M059J (cell line): ENCODE results near the gene CRBN. TPM values are rescaled to one million over a fixed set of nuclear protein-coding genes. Genes with fewer than 3 reads are reported as not detected.

Experiments used
- DNase-seq: peaks from one replicate; pipeline ENCODE4 v3.0.0-alpha.2; 2012; ENCODE audit warnings: low read depth
- total RNA-seq: library from RNA; depleted of rRNA; stranded (reverse); fragments of >200 nt; shearing (Covaris generic); gene quantifications from 2 replicates; pipeline ENCODE4 v1.2.3, GENCODE V29; 2014

Gene CRBN
- total RNA-seq, 1 experiment from 2014 or later, result 45.2 TPM

GRCh38 chr3:3172627-3173026 is 6.9 kb downstream of the CRBN start:
- no peak for DNase-seq

GRCh38 chr3:3170998-3171397 is 8.5 kb downstream of the CRBN start:
- DNase-seq, result peak; percentile 19

GRCh38 chr3:3165650-3166049 is 13.8 kb downstream of the CRBN start:
- no peak for DNase-seq

GRCh38 chr3:3165241-3165640 is 14.2 kb downstream of the CRBN start:
- no peak for DNase-seq

GRCh38 chr3:3160826-3161225 is 18.7 kb downstream of the CRBN start:
- DNase-seq, result no peak

DNA sequence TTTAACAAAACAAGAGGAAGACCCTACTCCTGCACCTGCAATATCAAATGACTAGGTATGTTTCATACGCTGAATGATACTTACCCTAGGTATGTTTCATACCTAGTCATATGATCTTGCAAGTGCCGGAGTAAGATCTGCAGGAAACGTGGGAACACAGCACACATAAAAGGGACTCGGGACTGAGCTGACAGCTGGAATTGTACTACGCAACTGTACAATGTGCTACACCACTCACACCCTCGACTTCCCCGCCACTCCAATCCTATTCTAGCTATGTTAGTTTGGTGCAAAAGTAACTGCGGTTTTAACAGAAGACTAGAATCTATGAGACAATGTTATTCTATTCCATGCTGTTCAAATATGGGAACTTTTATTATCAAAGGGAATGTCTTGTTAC is 22.0 kb downstream of the CRBN start:
- DNase-seq, result no peak

DNA sequence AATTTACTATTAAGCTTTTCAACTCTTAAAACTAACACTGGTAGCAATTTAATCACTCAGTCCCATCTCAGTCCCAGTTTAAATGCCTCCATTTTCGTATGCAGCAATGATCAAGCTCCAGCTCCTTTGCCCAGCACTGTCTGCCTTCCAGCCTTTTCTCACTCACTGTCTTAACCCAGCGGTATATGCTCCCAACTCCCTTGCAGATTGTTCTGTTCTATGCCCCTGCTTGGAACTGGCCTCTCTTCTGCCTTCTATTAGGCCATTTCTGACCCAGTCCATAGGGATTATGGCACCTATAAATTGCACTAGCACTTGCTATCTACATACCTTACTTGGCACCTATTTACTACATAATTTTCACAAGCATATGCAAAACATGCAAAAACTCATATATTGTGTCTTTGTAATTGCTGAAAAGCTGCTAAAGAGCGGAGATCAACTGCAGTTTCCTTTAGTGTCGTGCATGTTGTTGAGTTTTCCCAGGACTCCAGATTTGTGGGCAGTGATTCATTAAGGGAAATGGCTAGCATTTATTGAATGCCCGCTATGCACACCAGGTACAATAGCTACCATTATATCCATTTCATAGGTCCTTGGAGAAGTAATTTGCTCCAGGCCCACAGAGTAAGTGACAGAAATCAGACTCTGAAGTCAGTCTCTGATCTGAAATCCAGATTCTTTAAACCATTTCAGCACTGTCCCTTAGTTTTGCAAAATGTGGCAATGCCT is 24.4 kb downstream of the CRBN start:
- no peak for DNase-seq

- no peak for DNase-seq
These were observed 28.0 kb downstream of the CRBN start for GRCh38 chr3:3151513-3151912.

DNA sequence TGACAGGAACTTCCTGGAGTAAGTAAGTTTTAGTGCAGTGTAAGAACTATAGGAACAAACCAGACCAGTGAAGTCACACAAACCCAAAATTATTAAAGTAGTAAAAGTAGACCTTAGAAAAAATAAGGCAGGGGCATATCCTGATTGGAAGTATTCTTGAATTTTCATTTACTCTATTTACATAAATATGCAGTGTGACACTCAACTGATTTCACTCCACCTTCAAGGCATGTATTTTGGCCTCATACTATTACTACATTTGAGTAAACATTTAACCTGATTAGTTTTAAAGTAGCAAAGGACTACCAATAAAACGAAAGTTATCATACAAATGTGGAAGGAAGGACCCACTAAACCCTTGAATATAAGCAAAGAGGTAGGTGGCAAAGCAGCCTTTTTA is 29.9 kb downstream of the CRBN start:
- no peak for DNase-seq

DNA sequence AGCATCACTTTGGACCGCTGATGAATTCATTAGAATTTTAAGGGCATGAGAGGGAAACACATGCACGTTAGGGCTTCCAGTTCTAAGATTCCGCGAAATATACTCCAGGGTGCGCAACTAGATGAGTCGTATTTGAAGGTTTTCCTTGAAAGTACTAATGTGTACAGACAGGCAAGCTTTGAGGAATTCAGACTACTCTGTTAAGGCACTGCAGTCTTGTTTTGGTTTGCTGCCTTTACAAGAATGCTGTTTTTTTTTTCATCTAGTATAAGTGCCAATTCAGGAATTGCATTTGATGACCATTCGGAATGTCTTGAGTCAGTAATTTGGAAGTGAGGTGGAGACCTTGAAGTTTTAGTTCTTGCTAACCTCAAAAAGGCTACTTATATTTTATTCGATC is 33.7 kb downstream of the CRBN start:
- no peak for DNase-seq

GRCh38 chr3:3141939-3142338 is 37.6 kb downstream of the CRBN start:
- no peak for DNase-seq

DNA sequence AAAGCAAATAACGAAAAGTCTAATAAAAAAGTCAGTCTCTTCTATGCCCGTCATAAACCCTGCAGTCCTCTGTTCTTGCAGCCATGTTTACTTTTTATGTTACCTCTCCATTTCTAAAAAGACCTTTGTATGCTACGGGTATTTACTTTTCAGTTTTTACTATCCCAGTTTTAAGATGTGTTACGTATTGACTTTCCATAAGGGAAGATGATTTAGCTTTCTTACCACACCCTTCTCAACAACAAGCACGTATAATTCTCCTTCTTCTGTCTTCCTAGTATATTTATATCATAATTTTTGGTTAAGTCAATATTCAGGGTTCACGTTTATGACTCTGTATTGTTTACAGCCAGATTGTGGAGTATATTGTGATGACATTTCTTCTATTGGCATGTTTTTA is 42.0 kb downstream of the CRBN start:
- no peak for DNase-seq

DNA sequence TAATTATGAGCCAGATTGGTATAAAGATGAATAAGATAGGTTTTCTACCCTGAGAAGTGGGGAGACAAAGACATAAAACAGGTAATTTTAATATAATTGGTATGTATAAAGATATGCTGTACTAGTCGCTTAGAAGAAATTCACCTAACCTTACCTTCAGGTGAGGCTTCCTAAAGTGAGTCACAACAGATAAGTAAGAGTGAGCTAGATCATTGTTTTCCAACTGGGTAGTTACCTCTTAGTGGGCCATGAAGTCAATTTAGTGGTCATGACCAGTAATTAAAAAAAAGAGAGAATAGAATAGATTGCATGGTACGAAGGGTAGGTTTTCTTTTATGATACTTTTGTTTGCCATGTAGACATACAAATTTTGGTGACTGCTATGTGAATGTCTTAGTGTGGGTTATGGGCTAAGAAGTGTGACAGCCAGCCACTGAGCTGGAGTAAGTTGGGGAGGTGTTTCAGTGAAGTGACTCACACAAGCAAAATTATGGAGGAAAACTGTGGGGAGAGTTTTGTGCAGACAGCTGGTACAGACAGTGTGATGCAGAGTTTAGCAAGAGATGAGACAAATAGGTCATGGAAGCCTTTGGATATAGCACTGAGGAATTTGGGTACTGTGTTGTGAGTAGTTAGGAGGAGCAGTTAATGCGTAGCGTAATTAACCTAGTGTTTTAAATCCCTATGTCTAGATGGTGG is 44.6 kb downstream of the CRBN start:
- no peak for DNase-seq

GRCh38 chr3:3133500-3133899 is 46.0 kb downstream of the CRBN start:
- no peak for DNase-seq

DNA sequence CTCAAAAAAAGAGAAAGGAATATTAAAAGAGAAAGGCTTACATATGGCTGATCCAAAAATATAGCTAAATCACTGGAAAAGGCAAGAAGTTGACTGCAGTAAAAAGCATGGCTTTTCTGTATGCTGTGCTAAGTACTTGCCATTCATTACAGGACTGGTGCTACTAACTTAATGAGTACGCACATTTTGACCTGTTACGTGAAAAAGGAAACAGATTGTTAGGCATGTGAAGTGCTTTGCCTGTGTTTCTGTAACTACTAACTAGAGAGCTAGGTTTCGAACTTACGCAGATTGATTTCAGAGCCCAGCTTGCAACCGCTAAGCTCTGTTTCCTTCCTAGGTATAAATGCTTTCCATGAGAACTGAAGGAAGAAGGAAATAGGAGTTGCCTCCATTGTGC is 49.9 kb downstream of the CRBN start:
- DNase-seq, result no peak

DNA sequence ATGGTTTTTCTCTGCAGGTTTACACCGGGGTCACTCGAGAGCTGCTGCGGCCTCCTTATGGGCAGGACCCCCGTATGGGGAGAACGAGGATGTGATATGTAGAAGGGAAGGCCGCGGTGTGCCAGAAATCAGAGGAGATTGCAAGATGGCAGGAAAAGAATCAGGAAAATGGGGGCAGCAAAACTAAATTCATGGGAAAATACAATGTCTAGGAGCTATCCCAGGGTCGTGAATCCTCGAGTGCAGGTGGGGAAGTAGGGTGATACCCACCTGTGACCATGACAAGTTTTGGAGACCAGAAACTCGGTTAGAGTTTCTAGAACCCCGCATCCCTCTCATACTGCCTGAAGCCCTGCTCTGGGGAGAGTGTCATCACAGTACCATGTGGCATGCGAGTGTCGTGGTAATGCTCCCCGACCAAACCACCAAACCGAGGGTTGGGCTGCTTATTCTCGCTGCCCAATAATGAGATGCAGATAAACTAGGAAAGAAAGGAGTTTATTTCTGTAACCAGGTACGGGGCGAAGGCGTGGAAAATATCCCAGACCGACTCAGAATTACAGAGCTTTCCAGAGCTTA is 52.0 kb downstream of the CRBN start:
- DNase-seq, result no peak

- peak; percentile 85 for DNase-seq
These were observed 52.7 kb downstream of the CRBN start, which contains the start of gene TRNT1 for GRCh38 chr3:3126477-3127431. Gene TRNT1 (plus strand): TSS chr3:3126940. CDS start chr3:3129041, 2,101 bp downstream.

DNA sequence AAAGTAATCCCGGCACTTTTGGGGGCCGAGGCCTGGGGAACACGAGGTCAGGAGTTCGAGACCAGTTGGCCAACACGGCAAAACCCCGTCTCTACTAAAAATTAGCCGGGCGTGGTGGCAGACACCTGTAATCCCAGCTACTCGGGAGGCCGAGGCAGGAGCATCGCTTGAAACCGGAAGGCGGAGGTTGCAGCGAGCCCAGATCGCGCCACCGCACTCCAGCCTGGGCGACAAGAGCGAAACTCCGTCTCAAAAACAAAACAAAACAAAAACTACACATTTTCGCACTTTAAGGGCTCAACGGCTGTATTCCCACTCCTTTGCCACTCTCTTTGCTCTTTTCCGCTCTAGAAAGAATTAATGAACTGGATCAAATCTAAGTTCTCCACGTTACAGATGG is 53.5 kb downstream of the CRBN start:
- no peak for DNase-seq

GRCh38 chr3:3119393-3119851 is 60.1 kb downstream of the CRBN start:
- no peak for DNase-seq

GRCh38 chr3:3117651-3118050 is 61.8 kb downstream of the CRBN start:
- no peak for DNase-seq

DNA sequence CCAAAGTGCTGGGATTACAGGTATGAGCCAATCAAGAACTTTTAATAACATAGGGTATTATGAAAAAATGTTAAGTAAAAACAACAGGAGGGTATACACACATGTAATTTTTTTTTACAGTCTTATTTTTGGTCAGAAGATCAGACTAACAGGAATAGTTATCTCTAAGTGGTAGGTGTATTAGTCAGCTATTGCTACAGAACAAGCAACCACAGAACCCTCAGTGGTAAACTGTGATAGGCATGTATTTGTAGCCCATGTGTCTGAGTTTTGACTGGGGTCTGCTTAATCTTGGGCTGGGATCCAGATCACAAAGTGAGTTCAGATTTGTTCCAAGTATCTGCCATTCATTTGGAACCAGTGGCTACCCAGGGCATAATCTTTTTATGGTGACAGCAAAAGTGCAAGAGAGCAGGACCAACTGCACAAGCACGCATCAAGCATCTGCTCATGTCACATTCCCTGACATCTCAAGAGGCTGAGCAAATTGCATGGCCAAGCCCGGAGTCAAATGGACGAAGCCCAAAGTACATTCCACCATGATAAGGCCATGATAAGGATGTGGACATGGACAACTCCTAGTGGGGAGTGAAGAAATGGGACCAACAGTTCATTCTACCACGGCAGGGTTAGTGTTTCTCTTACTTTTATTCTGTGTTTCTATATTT is 66.3 kb downstream of the CRBN start:
- DNase-seq, result no peak
